Progenitor cell of endocrine pancreas (in vitro differentiated cells): Measurements from ENCODE around the gene COG4. TPM values are rescaled to one million over a fixed set of nuclear protein-coding genes. Genes with fewer than 3 reads are reported as not detected.
"Not testable (repeated sequence)": the region's sequence is repeated elsewhere in the genome, so short reads cannot be mapped to it uniquely, and the experiment has no call there.

Experiments used
- DNase-seq: peaks from one replicate; pipeline ENCODE4 v3.0.0; 2021; ENCODE audit warnings: low spot score; ENCODE audit not compliant: unreplicated experiment
- H3K27ac Mint-ChIP-seq: 2 replicates; pipeline ENCODE4 v1.8.0; 2021; ENCODE audit warnings: mild to moderate bottlenecking, moderate library complexity, mixed read lengths
- H3K27me3 Mint-ChIP-seq: 2 replicates; pipeline ENCODE4 v1.8.0; 2021; ENCODE audit warnings: mixed read lengths
- H3K36me3 Mint-ChIP-seq: 2 replicates; pipeline ENCODE4 v1.8.0; 2022; ENCODE audit warnings: mixed read lengths; ENCODE audit not compliant: insufficient read depth
- H3K4me1 Mint-ChIP-seq: 2 replicates; pipeline ENCODE4 v1.8.0; 2021; ENCODE audit warnings: low read depth, mixed read lengths
- H3K4me3 Mint-ChIP-seq: 2 replicates; pipeline ENCODE4 v1.8.0; 2021; ENCODE audit warnings: low read depth, mild to moderate bottlenecking, moderate library complexity, mixed read lengths
- H3K9me3 Mint-ChIP-seq: 2 replicates; pipeline ENCODE4 v1.8.0; 2021; ENCODE audit warnings: low read depth, mixed read lengths
- total RNA-seq: library from RNA; stranded (reverse); gene quantifications from 2 replicates; pipeline ENCODE4 v1.2.1, GENCODE V29; 2021
- TF ChIP-seq, protein P1 (sequence below): fragments of 200-600 bp; sonication (generic); IDR thresholded peaks from one replicate; pipeline ENCODE4 v1.5.0; 2021; ENCODE audit warnings: antibody characterized with exemption, mild to moderate bottlenecking; ENCODE audit not compliant: unreplicated experiment

COG4 gene
- total RNA-seq, 1 donor from 2014 or later: 75.9 TPM

GRCh38 chr16:70544548-70544947 lies 21.2 kb upstream of the COG4 start:
- DNase-seq: no peak
- Mint-ChIP-seq H3K4me3 (no peak overlapping the region), H3K36me3 (peaks cover 36% of the 10 kb centered on the region), H3K4me1 (no peaks in the 10 kb centered on the region), H3K9me3 (no peaks in the 10 kb centered on the region), H3K27ac (no peak overlapping the region), H3K27me3 (no peaks in the 10 kb centered on the region)
- TF ChIP-seq, protein P1, sequence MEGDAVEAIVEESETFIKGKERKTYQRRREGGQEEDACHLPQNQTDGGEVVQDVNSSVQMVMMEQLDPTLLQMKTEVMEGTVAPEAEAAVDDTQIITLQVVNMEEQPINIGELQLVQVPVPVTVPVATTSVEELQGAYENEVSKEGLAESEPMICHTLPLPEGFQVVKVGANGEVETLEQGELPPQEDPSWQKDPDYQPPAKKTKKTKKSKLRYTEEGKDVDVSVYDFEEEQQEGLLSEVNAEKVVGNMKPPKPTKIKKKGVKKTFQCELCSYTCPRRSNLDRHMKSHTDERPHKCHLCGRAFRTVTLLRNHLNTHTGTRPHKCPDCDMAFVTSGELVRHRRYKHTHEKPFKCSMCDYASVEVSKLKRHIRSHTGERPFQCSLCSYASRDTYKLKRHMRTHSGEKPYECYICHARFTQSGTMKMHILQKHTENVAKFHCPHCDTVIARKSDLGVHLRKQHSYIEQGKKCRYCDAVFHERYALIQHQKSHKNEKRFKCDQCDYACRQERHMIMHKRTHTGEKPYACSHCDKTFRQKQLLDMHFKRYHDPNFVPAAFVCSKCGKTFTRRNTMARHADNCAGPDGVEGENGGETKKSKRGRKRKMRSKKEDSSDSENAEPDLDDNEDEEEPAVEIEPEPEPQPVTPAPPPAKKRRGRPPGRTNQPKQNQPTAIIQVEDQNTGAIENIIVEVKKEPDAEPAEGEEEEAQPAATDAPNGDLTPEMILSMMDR: no peak

DNA sequence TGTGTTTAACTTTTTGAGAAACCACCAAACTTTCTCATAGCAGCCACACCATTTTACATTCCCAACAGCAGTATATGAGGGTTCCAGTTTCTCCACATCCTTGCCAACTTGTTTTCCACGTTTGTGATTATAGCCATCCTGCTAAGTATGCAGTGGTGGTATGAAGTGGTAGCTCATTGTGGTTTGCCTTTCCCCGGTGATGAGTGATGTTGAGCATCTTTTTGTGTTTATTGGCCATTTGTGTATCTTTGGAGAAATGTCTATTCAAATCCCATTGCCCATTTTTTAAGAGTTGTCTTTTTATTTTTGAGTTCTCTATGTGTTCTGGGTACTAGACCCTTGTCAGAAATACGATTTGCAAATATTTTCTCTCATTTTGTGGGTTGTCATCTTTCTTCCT lies 17.6 kb upstream of the COG4 start:
- H3K9me3 Mint-ChIP-seq: no peaks in the 10 kb centered on the region
- TF ChIP-seq, protein P1: no peak
- H3K4me1 Mint-ChIP-seq: no peaks in the 10 kb centered on the region
- H3K27me3 Mint-ChIP-seq: no peaks in the 10 kb centered on the region
- H3K36me3 Mint-ChIP-seq: peaks cover 37% of the 10 kb centered on the region
- no peak overlapping the region for H3K4me3 Mint-ChIP-seq
- no peak for DNase-seq
- no peak overlapping the region for H3K27ac Mint-ChIP-seq

GRCh38 chr16:70534971-70535370 lies 11.6 kb upstream of the COG4 start:
- no peak for DNase-seq
- Mint-ChIP-seq H3K9me3 (no peaks in the 10 kb centered on the region), H3K27me3 (no peaks in the 10 kb centered on the region), H3K36me3 (peaks cover 36% of the 10 kb centered on the region), H3K4me3 (no peak overlapping the region), H3K27ac (peak overlapping the region; percentile 19), H3K4me1 (no peaks in the 10 kb centered on the region)
- TF ChIP-seq, protein P1: no peak

DNA sequence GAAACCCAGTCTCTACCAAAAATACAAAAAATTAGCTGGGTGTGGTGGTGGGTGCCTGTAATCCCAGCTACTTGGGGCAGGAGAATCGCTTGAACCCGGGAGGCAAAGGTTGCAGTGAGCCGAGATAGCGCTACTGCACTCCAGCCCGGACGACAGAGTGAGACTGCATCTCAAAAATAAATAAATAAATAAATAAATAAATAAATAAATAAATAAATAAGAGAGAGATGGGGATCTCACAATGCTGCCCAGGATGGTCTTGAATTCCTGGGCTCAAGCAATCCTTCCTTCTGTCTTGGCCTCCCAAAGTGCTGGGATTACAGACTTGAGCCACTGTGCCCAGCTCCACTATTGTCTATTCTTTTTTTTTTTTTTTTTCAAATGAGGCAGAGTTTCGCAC lies 6.6 kb upstream of the COG4 start:
- H3K27me3 Mint-ChIP-seq, DNase-seq, H3K4me3 Mint-ChIP-seq, H3K9me3 Mint-ChIP-seq, H3K27ac Mint-ChIP-seq: not testable (repeated sequence)
- Mint-ChIP-seq H3K36me3 (peaks cover 37% of the 10 kb centered on the region), H3K4me1 (peaks cover 19% of the 10 kb centered on the region)

- no peak overlapping the region for H3K4me3 Mint-ChIP-seq
- H3K9me3 Mint-ChIP-seq: no peaks in the 10 kb centered on the region
- peaks cover 21% of the 10 kb centered on the region for H3K4me1 Mint-ChIP-seq
- no peaks in the 10 kb centered on the region for H3K27me3 Mint-ChIP-seq
- TF ChIP-seq, protein P1: peak; percentile 56
- no peak for DNase-seq
- H3K36me3 Mint-ChIP-seq: peaks cover 36% of the 10 kb centered on the region
- no peak overlapping the region for H3K27ac Mint-ChIP-seq
Measured at GRCh38 chr16:70529051-70529777, 5.9 kb upstream of the COG4 start.
